ENCODE results near the gene MEX3B. TPM values are rescaled to one million over a fixed set of nuclear protein-coding genes. Genes with fewer than 3 reads are reported as not detected.
A peak's percentile ranks its signal among the peaks of the same experiment; 100 is the strongest.

MEX3B gene
- total RNA-seq, 1 donor, result 2.1 TPM

DNA sequence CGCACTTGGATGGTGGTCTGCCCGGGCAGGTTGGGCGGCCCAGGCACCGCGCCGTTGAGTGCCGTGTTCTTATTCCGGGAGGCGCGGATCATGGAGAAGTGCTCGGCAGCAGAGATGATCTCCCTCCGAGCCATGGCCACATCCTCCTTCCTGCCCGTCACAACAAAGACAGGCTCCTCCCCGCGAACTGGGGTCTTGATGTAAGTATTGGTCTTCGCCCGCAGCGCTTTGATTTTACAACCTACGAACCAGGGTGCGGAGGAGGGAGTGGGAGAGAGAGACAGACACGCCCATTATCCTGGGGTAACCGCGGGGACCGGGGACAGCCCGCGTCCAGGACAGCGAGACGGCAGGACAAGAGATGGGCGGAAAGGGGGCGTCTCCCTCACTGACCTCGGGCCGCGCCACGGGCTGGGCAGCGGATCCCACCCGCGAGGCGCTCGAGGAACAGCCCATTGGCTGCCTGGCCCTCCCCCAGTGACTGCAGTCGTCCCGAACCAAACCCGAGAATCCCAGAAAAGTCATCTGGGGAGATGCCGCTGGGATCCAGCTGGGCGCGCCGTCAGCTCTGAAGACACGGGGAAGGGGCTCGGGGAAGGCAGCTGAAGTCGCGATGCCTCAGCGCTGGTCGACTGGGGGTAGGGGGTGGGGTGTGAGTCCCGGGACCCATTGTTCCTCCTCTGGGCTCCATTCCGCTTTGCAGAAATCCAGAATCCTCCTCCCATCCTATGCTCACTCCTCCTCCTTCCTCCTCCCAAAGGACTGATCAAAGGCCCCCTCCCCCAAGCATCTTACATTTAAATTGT lies 1.2 kb downstream of the MEX3B start:
- DNase-seq (ENCODE audit: low read depth), result peak; percentile 63
- peak overlapping the region; percentile 82 for H3K4me3 ChIP-seq (ENCODE audit: low read depth, low read length)
- TF ChIP-seq CTCF (IDR thresholded peaks at IDR 0.05; ENCODE audit: insufficient read depth, low read length), result no peak

- no peak for DNase-seq (ENCODE audit: low read depth)
- peak overlapping the region; percentile 82 for H3K4me3 ChIP-seq (ENCODE audit: low read depth, low read length)
Observed at GRCh38 chr15:82043796-82044372, 1.9 kb downstream of the MEX3B start.

GRCh38 chr15:82043130-82043673 lies 2.6 kb downstream of the MEX3B start:
- TF ChIP-seq CTCF (IDR thresholded peaks at IDR 0.05; ENCODE audit: insufficient read depth, low read length), result no peak
- no peak for DNase-seq (ENCODE audit: low read depth)
- peak overlapping the region; percentile 82 for H3K4me3 ChIP-seq (ENCODE audit: low read depth, low read length)

More at GRCh38 chr15:82043796-82044372, 1.9 kb downstream of the MEX3B start:
- no peak for TF ChIP-seq CTCF (IDR thresholded peaks at IDR 0.05; ENCODE audit: insufficient read depth, low read length)

GRCh38 chr15:82040862-82041261 lies 5.0 kb downstream of the MEX3B start:
- TF ChIP-seq CTCF (IDR thresholded peaks at IDR 0.05; ENCODE audit: insufficient read depth, low read length), result no peak
- H3K4me3 ChIP-seq (ENCODE audit: low read depth, low read length), result no peak overlapping the region
- DNase-seq (ENCODE audit: low read depth), result no peak

- no peak overlapping the region for H3K4me3 ChIP-seq (ENCODE audit: low read depth, low read length)
- no peak for DNase-seq (ENCODE audit: low read depth)
- no peak for TF ChIP-seq CTCF (IDR thresholded peaks at IDR 0.05; ENCODE audit: insufficient read depth, low read length)
Observed at GRCh38 chr15:82040390-82040789, 5.4 kb downstream of the MEX3B start.

DNA sequence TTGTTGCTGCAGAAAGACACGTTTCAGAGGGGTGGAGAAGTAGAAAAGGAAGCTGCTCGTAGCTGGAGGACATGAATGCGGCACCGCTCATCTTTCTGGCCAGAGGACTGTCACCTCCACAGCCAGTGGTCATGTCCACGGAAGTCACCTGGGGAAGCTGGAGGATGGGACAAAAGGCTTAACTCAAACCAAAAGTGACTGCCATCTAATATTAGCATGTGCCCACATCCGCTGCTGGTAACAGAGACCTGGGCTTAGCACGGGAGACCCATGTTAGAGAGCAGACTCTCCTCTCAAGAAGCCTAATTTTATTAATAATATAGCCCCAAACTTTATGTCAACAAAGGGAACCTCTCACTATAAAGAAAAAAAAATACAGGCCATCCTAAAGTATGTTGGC lies 5.9 kb downstream of the MEX3B start:
- no peak overlapping the region for H3K4me3 ChIP-seq (ENCODE audit: low read depth, low read length)
- no peak for TF ChIP-seq CTCF (IDR thresholded peaks at IDR 0.05; ENCODE audit: insufficient read depth, low read length)
- no peak for DNase-seq (ENCODE audit: low read depth)
